NT2/D1 (cell line): ENCODE measurements around the gene IQCK.
"Not testable (repeated sequence)": the region's sequence is repeated elsewhere in the genome, so short reads cannot be mapped to it uniquely, and the experiment has no call there.

ENCODE experiments used
- DNase-seq: peaks from one replicate; pipeline ENCODE4 v3.0.0-alpha.2; 2011; ENCODE audit warnings: low read depth, low spot score
- H3K27me3 ChIP-seq: 2 replicates; pipeline ENCODE4 v1.6.0; 2011; ENCODE audit warnings: mild to moderate bottlenecking; ENCODE audit not compliant: insufficient read length, insufficient read depth
- H3K36me3 ChIP-seq: 2 replicates; pipeline ENCODE4 v1.6.1; 2011; ENCODE audit warnings: mild to moderate bottlenecking, low read length, mixed read lengths; ENCODE audit not compliant: insufficient read depth, insufficient read length
- H3K4me1 ChIP-seq: 2 replicates; pipeline ENCODE4 v1.5.1; 2011; ENCODE audit not compliant: insufficient read depth, insufficient read length
- H3K4me3 ChIP-seq: 2 replicates; pipeline ENCODE4 v1.5.1; 2011; ENCODE audit warnings: low read depth; ENCODE audit not compliant: insufficient read length
- H3K9ac ChIP-seq: 2 replicates; pipeline ENCODE4 v1.6.0; 2011; ENCODE audit warnings: low read depth; ENCODE audit not compliant: insufficient read length
- H3K9me3 ChIP-seq: 2 replicates; pipeline ENCODE4 v1.5.1; 2011; ENCODE audit warnings: mild to moderate bottlenecking, low read length; ENCODE audit not compliant: insufficient read depth
- SUZ12 ChIP-seq: IDR thresholded peaks from 2 replicates; pipeline ENCODE4 v1.6.1; 2011; ENCODE audit not compliant: insufficient read length, insufficient read depth; ENCODE audit errors: extremely low read depth
- YY1 ChIP-seq: IDR thresholded peaks from 2 replicates; pipeline ENCODE4 v1.6.1; 2011; ENCODE audit not compliant: insufficient read length, insufficient read depth
- ZNF274 ChIP-seq: IDR thresholded peaks from 2 replicates; pipeline ENCODE4 v1.6.1; 2011; ENCODE audit warnings: mild to moderate bottlenecking, low read depth, low read length

IQCK gene

DNA sequence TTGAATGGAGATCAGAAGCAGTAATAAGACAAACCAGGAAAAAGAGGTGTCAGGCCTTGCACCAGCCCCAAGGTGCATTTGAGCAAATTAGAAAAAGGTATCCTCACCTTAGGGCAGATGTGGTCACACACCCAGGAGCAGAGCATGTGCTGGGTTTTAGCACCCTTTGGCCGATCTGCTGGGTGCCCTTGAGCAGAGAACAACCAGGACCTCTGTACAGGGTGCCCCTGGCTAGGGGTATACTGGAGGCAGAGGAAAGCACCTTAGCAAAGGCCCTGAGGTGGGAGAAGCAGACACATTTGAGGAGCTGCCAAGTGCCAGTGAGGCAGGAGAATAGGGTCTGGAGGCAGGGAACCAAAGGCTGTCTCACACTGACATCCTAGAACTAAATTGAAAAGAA, 67.0 kb downstream of the IQCK start:
- TF ChIP-seq ZNF274 (no peak), YY1 (no peak), SUZ12 (no peak)
- H3K4me3 ChIP-seq = no peak overlapping the region
- H3K9ac ChIP-seq = no peak overlapping the region
- H3K36me3 ChIP-seq = no peaks in the 10 kb centered on the region
- no peaks in the 10 kb centered on the region for H3K27me3 ChIP-seq
- H3K9me3 ChIP-seq = no peaks in the 10 kb centered on the region
- peaks cover 3% of the 10 kb centered on the region for H3K4me1 ChIP-seq
- DNase-seq = no peak

DNA sequence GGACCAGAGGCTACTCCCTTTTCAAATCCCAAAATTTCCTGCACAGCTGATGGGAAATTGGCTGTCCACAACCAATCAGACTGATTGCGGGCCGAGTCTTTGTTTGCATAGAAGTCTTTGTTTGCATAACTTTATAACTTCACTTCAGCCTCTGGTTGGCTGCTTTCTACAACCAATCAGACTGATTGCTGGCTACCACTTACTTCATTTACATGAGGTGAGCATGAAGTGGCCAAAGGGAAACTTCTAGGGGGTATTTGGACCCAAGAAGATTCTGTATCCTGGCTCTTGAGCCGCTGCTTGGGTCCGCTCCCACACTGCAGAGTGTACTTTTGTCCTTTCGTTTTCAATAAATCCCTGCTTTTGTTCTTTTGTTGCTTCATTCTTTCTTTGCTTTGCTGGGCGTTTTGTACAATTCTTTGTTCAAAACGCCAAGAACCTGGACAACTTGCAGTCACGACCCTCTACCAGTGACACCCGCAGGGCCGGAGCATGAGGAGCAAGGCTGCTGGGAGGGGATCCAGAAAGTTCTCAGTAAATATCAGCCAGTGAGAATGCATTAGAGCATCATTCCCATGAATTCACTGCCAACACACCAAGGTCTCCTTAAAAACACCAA, 67.5 kb downstream of the IQCK start:
- Histone ChIP-seq H3K9ac (no peak overlapping the region), H3K4me1 (peaks cover 3% of the 10 kb centered on the region), H3K36me3 (no peaks in the 10 kb centered on the region), H3K27me3 (no peaks in the 10 kb centered on the region), H3K4me3 (no peak overlapping the region), H3K9me3 (no peaks in the 10 kb centered on the region)
- TF ChIP-seq YY1 = no peak
- TF ChIP-seq SUZ12 = no peak
- TF ChIP-seq ZNF274 = no peak
- no peak for DNase-seq

DNA sequence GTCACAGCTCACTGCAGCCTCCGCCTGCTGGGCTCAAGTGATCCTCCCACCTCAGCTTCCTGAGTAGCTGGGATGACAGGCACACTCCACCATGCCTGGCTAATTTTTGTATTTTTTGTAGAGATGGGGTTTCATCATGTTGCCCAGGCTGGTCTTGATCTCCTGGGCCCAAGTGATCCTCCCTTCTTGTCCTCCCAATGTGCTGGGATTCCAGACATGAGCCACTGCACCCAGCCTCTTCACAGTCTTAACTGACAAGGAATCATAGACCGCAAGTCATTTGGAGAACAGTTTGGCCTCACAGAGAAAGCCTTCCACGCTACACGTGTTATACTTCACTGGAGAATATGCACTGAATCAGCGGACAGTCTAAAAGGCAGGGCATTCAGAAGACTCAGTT, 83.3 kb downstream of the IQCK start:
- H3K4me3 ChIP-seq, DNase-seq, H3K27me3 ChIP-seq, H3K9ac ChIP-seq, H3K4me1 ChIP-seq, H3K36me3 ChIP-seq: not testable (repeated sequence)
- peaks cover 14% of the 10 kb centered on the region for H3K9me3 ChIP-seq

DNA sequence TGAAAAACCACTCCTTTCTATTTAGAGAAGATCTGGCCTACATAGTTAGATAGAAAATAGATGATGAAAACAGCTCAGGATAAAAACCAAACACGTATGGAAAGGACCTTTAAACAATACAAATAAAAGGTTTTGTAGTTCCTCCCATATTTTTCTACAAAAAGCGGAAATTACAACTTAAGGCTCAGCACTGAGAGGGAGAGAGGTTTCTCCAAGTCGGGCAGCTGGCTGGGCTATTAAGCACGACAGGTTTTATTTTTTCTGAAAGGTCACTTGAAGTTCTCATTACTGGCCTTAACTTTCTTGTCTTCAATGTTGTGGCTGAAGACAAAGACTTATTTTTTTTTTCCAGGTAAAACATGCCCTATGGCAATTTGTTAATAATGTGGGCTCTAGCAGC, 83.8 kb downstream of the IQCK start:
- not testable (repeated sequence) for H3K27me3 ChIP-seq, H3K9ac ChIP-seq, DNase-seq, H3K36me3 ChIP-seq, H3K4me3 ChIP-seq, H3K4me1 ChIP-seq
- peaks cover 16% of the 10 kb centered on the region for H3K9me3 ChIP-seq

DNA sequence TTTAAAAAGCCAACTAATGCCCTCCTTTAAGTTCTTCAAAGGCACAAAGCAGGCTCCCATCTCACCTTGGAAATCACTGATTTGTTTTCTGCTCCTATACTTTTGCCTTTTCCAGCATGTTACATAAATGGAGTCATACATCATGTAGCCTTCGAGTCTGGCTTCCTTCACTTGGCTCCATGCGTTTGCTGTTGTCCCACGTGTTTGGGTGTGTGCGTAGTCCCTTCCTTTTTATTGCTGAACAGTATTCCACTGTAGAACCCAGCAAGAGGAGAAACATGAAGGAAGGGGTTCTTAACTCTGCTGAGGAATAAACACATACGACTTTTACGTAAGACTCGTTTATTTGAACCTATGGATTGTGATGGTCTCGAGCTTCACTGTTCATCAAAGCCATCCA, 84.5 kb downstream of the IQCK start:
- H3K27me3 ChIP-seq = no peaks in the 10 kb centered on the region
- no peak for TF ChIP-seq ZNF274
- TF ChIP-seq SUZ12 = no peak
- TF ChIP-seq YY1 = no peak

DNA sequence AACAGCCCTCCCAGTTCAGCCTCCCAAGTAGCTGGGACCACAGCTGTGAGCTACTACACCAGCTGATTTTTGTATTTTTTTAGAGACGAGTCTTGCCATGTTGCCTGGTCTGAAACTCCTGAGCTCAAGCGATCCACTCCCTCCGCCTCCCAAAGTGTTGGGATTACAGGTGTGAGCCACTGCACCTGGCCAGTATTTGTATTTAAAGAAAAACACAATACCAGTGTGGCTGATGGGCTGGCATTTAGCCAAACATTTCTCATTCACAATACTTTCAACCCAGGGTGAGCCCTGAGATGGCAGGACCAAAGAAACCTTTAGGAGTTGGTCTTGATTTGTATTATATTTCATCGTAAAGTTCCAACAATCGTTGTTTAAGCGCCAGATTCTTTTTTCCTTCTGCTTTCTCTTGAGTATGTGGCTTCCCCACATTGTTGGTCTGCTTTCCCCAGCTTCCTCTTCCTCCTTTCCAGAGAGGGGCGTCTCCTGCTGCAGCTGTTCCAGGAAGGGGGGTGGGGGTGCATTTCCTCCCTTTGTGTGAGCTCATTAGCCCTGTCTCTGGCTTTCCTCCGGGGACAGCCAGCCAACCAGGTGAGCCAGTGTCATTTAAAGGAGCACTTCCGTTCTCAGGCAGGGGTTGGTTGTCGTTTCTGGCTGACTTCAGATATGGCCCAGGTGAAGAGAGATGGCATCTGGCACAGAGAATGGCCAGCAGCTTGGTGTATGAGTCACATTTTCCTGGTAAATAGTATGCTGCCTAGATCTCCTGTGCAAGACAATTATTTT, 86.7 kb downstream of the IQCK start:
- peaks cover 20% of the 10 kb centered on the region for H3K9me3 ChIP-seq
- H3K36me3 ChIP-seq = no peaks in the 10 kb centered on the region
- DNase-seq = peak; percentile 22
- H3K27me3 ChIP-seq = no peaks in the 10 kb centered on the region
- no peaks in the 10 kb centered on the region for H3K4me1 ChIP-seq
- no peak overlapping the region for H3K9ac ChIP-seq
- no peak overlapping the region for H3K4me3 ChIP-seq
- TF ChIP-seq ZNF274 (no peak), SUZ12 (no peak), YY1 (no peak)

More for the DNA sequence above, 84.5 kb downstream of the IQCK start:
- Histone ChIP-seq H3K36me3 (no peaks in the 10 kb centered on the region), H3K4me3 (no peak overlapping the region), H3K4me1 (no peaks in the 10 kb centered on the region), H3K9me3 (peaks cover 20% of the 10 kb centered on the region), H3K9ac (no peak overlapping the region)
- no peak for DNase-seq

DNA sequence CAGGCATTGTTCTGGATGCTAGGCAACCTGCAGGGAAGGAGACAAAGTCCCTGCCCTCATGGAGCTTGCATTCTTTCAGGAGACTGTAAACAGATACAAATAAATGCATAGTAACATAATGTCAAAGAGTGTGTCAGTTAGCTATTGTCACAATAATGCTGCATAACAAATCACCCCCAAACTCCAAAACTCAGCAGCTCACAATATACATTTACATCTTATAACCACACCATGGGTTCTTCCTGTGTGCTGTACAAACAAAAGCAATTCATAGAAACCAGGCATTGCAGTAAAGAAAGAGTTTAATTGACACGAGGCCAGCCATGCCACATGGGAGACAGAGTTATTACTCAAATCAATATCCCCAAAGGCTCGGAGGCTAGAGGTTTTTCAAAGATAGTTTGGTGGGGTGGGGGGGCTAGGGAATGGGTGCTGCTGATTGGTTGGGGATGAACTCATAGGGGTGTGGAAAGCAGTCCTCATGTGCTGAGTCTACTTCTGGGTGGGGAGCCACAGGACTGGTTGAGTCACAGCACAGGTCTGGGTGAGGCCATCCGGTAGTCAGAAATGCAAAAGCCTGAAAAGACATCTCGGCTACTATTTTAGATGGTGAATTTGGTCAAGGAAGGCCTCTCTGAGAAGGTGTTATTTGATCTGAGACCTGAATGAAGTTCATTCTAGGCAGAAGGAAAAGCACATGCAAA, 87.5 kb downstream of the IQCK start:
- DNase-seq = no peak
- peaks cover 20% of the 10 kb centered on the region for H3K9me3 ChIP-seq
- no peaks in the 10 kb centered on the region for H3K27me3 ChIP-seq
- no peak overlapping the region for H3K4me3 ChIP-seq
- H3K9ac ChIP-seq = no peak overlapping the region
- TF ChIP-seq SUZ12 = no peak
- no peak for TF ChIP-seq YY1
- no peak for TF ChIP-seq ZNF274
- H3K36me3 ChIP-seq = no peaks in the 10 kb centered on the region
- H3K4me1 ChIP-seq = no peaks in the 10 kb centered on the region
